Thoracic aorta (tissue), 2 donors: ENCODE measurements around the gene KIT. TPM values are rescaled to one million over a fixed set of nuclear protein-coding genes. Genes with fewer than 3 reads are reported as not detected.

Source experiments
- ATAC-seq: fragments of 150-250 bp; one replicate; pipeline ENCODE4 v1.8.0; 2017; ENCODE audit warnings: low read depth; ENCODE audit not compliant: insufficient number of reproducible peaks, low FRiP score
- DNase-seq: peaks from one replicate; pipeline ENCODE4 v3.0.0-alpha.2; 2020; ENCODE audit warnings: low spot score
- H3K27ac ChIP-seq, 2 donors: fragments of 200-600 bp; sonication (generic); 1 replicate in 1 of 2; 2 replicates in 1 of 2; pipeline ENCODE4 v1.5.1; 2016; ENCODE audit warnings: mild to moderate bottlenecking in 2 of 2, moderate library complexity in 2 of 2
- H3K27me3 ChIP-seq: fragments of 200-600 bp; sonication (generic); replicated peaks from 2 replicates; pipeline ENCODE4 v1.6.0; 2016; ENCODE audit warnings: mild to moderate bottlenecking; ENCODE audit not compliant: insufficient read depth
- H3K36me3 ChIP-seq: fragments of 200-600 bp; sonication (generic); one replicate; pipeline ENCODE4 v1.5.1; 2016
- H3K4me1 ChIP-seq, 2 donors: fragments of 200-600 bp; sonication (generic); 1 replicate in 1 of 2; 2 replicates in 1 of 2; pipeline versions ENCODE4 v1.5.1 to v1.6.0; 2016; ENCODE audit warnings: low read depth in 2 of 2, mild to moderate bottlenecking in 1 of 2; ENCODE audit not compliant: control insufficient read depth in 1 of 2
- H3K4me3 ChIP-seq: fragments of 200-600 bp; sonication (generic); 2 replicates; pipeline ENCODE4 v1.5.1; 2016; ENCODE audit warnings: mild to moderate bottlenecking
- H3K9me3 ChIP-seq: fragments of 200-600 bp; sonication (generic); 2 replicates; pipeline ENCODE4 v1.5.1; 2016
- total RNA-seq, 2 donors: library from RNA; depleted of rRNA; stranded (reverse); fragments of >200 nt; gene quantifications; one replicate each; pipeline versions ENCODE4 v1.1.0 to v1.2.3, GENCODE V29; 2016
- TF ChIP-seq, protein P1 (sequence below): fragments of 200-600 bp; sonication (generic); IDR thresholded peaks from one replicate; pipeline ENCODE4 v1.5.1; 2019; ENCODE audit warnings: antibody characterized with exemption

Gene KIT
- total RNA-seq, 2 donors from 2014 or later = 17.6 to 33.8 TPM

DNA sequence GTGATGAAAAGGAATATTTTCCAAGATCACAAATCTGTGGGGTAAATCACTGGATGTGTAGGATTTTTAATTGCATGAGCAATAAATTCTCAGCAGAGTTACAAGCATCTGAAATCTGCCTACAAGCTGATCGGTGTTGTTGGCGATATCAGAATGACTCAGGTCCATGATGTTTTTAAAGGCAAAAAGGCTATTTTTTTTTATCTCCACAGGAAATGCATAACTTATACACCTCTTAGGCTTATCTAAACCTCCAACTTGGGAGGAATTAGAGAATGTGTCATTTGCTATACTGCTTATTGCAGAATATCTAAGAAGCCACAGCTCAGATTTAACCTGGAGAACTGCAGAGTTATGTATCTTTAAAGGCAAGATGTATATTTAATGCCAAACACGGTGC lies 61.6 kb downstream of the KIT start:
- DNase-seq (no peak), ATAC-seq (no peak)
- Histone ChIP-seq H3K4me1 (no peaks in the 10 kb centered on the region), H3K36me3 (no peaks in the 10 kb centered on the region), H3K9me3 (no peaks in the 10 kb centered on the region), H3K27me3 (no peaks in the 10 kb centered on the region), H3K4me3 (no peak overlapping the region), H3K27ac (no peak overlapping the region)
- TF ChIP-seq, protein P1, sequence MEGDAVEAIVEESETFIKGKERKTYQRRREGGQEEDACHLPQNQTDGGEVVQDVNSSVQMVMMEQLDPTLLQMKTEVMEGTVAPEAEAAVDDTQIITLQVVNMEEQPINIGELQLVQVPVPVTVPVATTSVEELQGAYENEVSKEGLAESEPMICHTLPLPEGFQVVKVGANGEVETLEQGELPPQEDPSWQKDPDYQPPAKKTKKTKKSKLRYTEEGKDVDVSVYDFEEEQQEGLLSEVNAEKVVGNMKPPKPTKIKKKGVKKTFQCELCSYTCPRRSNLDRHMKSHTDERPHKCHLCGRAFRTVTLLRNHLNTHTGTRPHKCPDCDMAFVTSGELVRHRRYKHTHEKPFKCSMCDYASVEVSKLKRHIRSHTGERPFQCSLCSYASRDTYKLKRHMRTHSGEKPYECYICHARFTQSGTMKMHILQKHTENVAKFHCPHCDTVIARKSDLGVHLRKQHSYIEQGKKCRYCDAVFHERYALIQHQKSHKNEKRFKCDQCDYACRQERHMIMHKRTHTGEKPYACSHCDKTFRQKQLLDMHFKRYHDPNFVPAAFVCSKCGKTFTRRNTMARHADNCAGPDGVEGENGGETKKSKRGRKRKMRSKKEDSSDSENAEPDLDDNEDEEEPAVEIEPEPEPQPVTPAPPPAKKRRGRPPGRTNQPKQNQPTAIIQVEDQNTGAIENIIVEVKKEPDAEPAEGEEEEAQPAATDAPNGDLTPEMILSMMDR = no peak

DNA sequence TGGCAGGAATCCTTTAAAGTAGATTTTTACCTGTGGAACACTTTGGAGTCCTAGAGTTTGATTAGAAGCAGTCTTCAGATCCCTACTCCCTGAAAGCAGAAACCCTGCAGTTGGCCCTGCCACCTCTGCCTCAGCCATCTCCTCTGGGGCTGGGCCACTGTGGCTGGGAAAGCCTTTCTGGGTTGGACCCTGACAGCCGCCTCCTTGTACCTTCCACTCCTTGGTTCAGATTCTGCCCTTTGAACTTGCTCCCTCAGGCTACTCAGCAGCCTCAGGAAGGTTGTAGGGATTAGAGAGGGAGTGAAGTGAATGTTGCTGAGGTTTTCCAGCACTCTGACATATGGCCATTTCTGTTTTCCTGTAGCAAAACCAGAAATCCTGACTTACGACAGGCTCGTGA lies 65.5 kb downstream of the KIT start:
- no peak overlapping the region for H3K27ac ChIP-seq
- TF ChIP-seq, protein P1 = no peak
- DNase-seq (no peak), ATAC-seq (no peak)
- no peaks in the 10 kb centered on the region for H3K27me3 ChIP-seq
- no peaks in the 10 kb centered on the region for H3K4me1 ChIP-seq
- H3K4me3 ChIP-seq = no peak overlapping the region
- no peaks in the 10 kb centered on the region for H3K36me3 ChIP-seq
- no peaks in the 10 kb centered on the region for H3K9me3 ChIP-seq

DNA sequence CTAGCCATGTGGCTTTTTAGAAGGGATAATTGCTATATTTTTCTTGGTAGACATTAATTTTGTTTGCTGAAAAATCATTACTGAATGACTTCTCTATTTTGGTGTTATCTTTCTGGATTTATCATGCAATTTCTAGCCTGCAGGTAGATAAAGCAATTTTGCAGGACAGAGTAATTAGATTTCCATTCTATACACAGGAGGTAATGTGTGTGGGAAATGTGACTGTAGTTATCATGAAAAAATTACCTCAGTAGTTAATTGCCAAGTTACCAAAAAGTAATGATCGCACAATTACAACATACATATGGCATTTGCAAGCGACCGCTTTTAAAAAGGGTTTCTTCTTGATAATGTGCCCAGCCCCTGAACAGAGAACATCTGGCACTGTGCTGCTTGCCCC lies 66.1 kb downstream of the KIT start:
- H3K27ac ChIP-seq = no peak overlapping the region

DNA sequence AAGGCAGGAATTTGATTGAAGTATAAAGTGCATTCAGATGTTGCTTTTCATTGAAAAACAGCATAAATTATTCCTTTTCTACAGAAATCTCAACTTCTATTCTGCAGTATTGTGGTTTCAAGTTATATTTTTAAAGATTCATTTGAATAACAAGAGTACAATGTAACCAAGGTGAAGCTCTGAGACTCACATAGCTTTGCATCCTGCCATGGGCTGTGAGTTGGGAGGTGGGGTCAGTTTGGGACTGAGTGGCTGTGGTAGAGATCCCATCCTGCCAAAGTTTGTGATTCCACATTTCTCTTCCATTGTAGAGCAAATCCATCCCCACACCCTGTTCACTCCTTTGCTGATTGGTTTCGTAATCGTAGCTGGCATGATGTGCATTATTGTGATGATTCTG lies 69.2 kb downstream of the KIT start:
- no peak overlapping the region for H3K4me3 ChIP-seq
- no peaks in the 10 kb centered on the region for H3K4me1 ChIP-seq
- H3K36me3 ChIP-seq = no peaks in the 10 kb centered on the region
- H3K9me3 ChIP-seq = no peaks in the 10 kb centered on the region
- no peak overlapping the region for H3K27ac ChIP-seq
- ATAC-seq (no peak), DNase-seq (no peak)
- TF ChIP-seq, protein P1 = no peak
- H3K27me3 ChIP-seq = no peaks in the 10 kb centered on the region

More for the DNA sequence above, 66.1 kb downstream of the KIT start:
- ATAC-seq = no peak
- Histone ChIP-seq H3K9me3 (no peaks in the 10 kb centered on the region), H3K4me1 (no peaks in the 10 kb centered on the region), H3K27me3 (no peaks in the 10 kb centered on the region), H3K4me3 (no peak overlapping the region), H3K36me3 (no peaks in the 10 kb centered on the region)
- no peak for DNase-seq
- TF ChIP-seq, protein P1 = no peak

DNA sequence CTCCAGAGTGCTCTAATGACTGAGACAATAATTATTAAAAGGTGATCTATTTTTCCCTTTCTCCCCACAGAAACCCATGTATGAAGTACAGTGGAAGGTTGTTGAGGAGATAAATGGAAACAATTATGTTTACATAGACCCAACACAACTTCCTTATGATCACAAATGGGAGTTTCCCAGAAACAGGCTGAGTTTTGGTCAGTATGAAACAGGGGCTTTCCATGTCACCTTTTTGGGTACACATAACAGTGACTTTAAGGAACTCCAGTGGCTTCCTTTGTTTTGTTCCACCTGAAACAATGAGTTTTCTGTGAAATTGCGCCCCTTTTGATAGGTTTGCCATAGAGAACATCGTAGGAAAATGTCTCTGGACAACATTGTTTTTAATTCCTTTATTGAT lies 69.6 kb downstream of the KIT start:
- TF ChIP-seq, protein P1 = no peak
- Histone ChIP-seq H3K4me3 (no peak overlapping the region), H3K36me3 (no peaks in the 10 kb centered on the region), H3K27me3 (no peaks in the 10 kb centered on the region), H3K27ac (no peak overlapping the region), H3K4me1 (no peaks in the 10 kb centered on the region), H3K9me3 (no peaks in the 10 kb centered on the region)
- ATAC-seq (no peak), DNase-seq (no peak)
